OCI-LY1 (cell line): ENCODE results near the gene RNF144A.

Source experiments
- EZH2 ChIP-seq: fragments of 200-600 bp; sonication (generic), shearing (Covaris generic); IDR thresholded peaks from 2 replicates; pipeline ENCODE4 v1.8.0; 2017; ENCODE audit warnings: borderline replicate concordance, mixed run types, mild to moderate bottlenecking, antibody characterized with exemption, low read length, moderate library complexity, mixed read lengths
- TF ChIP-seq, protein P1 (sequence below): fragments of 200-600 bp; sonication (generic), shearing (Covaris generic); IDR thresholded peaks from 2 replicates; pipeline ENCODE4 v1.5.1; 2017; ENCODE audit warnings: mild to moderate bottlenecking, antibody characterized with exemption, low read length, moderate library complexity, mixed read lengths

DNA sequence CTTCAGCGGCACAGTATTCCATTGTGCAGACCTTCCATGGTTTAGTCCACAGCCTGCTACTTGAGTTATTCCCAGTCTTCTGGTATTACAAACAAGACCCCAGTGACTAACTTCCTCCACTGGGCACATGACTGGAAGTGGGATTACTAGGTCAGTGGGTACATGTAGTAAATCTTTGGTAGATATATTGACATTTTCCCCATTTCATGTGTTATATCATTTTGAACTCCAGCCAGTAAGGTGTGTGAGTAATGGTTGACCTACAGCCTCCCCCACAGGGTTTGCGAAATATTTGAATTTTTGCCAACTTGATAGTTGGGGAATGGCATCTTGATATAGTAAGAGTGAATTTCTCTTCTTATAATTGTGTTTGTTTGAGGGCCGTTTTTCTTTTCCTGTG, 58.8 kb downstream of the RNF144A start:
- TF ChIP-seq, protein P1, sequence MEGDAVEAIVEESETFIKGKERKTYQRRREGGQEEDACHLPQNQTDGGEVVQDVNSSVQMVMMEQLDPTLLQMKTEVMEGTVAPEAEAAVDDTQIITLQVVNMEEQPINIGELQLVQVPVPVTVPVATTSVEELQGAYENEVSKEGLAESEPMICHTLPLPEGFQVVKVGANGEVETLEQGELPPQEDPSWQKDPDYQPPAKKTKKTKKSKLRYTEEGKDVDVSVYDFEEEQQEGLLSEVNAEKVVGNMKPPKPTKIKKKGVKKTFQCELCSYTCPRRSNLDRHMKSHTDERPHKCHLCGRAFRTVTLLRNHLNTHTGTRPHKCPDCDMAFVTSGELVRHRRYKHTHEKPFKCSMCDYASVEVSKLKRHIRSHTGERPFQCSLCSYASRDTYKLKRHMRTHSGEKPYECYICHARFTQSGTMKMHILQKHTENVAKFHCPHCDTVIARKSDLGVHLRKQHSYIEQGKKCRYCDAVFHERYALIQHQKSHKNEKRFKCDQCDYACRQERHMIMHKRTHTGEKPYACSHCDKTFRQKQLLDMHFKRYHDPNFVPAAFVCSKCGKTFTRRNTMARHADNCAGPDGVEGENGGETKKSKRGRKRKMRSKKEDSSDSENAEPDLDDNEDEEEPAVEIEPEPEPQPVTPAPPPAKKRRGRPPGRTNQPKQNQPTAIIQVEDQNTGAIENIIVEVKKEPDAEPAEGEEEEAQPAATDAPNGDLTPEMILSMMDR: no peak
- TF ChIP-seq EZH2: no peak
